Measurements from ENCODE around the gene SUGCT.

DNA sequence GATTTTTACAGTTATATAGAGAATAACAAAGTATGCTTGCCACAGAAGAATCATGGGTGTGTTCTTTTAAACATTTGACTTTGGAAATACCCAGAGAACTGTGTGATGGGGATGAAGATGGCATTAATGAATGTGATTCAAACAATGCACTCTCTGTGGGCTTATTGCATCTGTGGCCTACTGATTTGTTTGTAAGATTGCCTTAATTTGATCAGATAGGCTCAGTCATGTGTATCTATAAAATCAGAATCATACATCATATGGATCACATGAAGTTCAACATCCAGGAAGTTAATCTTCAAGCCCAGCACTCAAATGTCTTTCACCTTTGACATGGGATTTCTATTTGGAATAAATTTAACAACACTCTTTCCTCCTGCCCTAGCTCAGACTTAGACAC is 410.9 kb downstream of the SUGCT start:
- TF ChIP-seq, protein P1, sequence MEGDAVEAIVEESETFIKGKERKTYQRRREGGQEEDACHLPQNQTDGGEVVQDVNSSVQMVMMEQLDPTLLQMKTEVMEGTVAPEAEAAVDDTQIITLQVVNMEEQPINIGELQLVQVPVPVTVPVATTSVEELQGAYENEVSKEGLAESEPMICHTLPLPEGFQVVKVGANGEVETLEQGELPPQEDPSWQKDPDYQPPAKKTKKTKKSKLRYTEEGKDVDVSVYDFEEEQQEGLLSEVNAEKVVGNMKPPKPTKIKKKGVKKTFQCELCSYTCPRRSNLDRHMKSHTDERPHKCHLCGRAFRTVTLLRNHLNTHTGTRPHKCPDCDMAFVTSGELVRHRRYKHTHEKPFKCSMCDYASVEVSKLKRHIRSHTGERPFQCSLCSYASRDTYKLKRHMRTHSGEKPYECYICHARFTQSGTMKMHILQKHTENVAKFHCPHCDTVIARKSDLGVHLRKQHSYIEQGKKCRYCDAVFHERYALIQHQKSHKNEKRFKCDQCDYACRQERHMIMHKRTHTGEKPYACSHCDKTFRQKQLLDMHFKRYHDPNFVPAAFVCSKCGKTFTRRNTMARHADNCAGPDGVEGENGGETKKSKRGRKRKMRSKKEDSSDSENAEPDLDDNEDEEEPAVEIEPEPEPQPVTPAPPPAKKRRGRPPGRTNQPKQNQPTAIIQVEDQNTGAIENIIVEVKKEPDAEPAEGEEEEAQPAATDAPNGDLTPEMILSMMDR (IDR thresholded peaks at IDR 0.05; ENCODE audit: low read length): no peak
- TF ChIP-seq EZH2phosphoT487 (IDR thresholded peaks at IDR 0.05; ENCODE audit: low read length): no peak
- no peak for TF ChIP-seq EZH2 (optimal IDR thresholded peaks at IDR 0.05; ENCODE audit: low read depth, low read length)
